DND-41 (cell line): ENCODE measurements around the gene RGS3.

ENCODE experiments used
- ATAC-seq: fragments of 200-7000 bp; cut with Tn5 transposase; 3 replicates; pipeline ENCODE4 v1.9.1; 2021; ENCODE audit warnings: low read depth; ENCODE audit not compliant: insufficient read depth
- DNase-seq: peaks from one replicate; pipeline ENCODE4 v3.0.0-alpha.2; 2020
- H2AFZ ChIP-seq: 2 replicates; pipeline ENCODE4 v1.6.0; 2012; ENCODE audit warnings: low read depth, low read length
- H3K27ac ChIP-seq: 2 replicates; pipeline ENCODE4 v1.5.1; 2012; ENCODE audit warnings: low read length, inconsistent platforms
- H3K27me3 ChIP-seq: fragments of 200-600 bp; sonication (generic); 2 replicates; pipeline ENCODE4 v1.6.0; 2012; ENCODE audit warnings: low read length, mild to moderate bottlenecking, inconsistent platforms; ENCODE audit not compliant: insufficient read depth, poor library complexity
- H3K36me3 ChIP-seq: 2 replicates; pipeline ENCODE4 v1.5.1; 2012; ENCODE audit warnings: low read length, inconsistent platforms; ENCODE audit not compliant: insufficient read depth
- H3K4me1 ChIP-seq: 2 replicates; pipeline ENCODE4 v1.5.1; 2012; ENCODE audit warnings: mild to moderate bottlenecking, low read length; ENCODE audit not compliant: insufficient read depth
- H3K4me2 ChIP-seq: 2 replicates; pipeline ENCODE4 v1.6.0; 2012; ENCODE audit warnings: mild to moderate bottlenecking, moderate library complexity, low read length, inconsistent platforms; ENCODE audit not compliant: insufficient read depth
- H3K4me3 ChIP-seq, 2 experiments: fragments of 200-600 bp in 1 of 2; shearing (Covaris generic) in 1 of 2; 2 replicates each; pipeline ENCODE4 v1.5.1; 2012 to 2016; ENCODE audit warnings: inconsistent platforms in 2 of 2, low read length in 2 of 2, mild to moderate bottlenecking in 2 of 2, low read depth in 1 of 2, moderate library complexity in 1 of 2
- H3K79me2 ChIP-seq: 2 replicates; pipeline ENCODE4 v1.6.0; 2012; ENCODE audit warnings: low read length, inconsistent platforms; ENCODE audit not compliant: insufficient read depth
- H3K9ac ChIP-seq: 2 replicates; pipeline ENCODE4 v1.6.0; 2012; ENCODE audit warnings: low read depth, mild to moderate bottlenecking, inconsistent platforms, low read length, moderate library complexity
- H3K9me3 ChIP-seq: 2 replicates; pipeline ENCODE4 v1.5.1; 2012; ENCODE audit warnings: low read length, moderate library complexity, mild to moderate bottlenecking, inconsistent platforms; ENCODE audit not compliant: insufficient read depth, severe bottlenecking
- H4K20me1 ChIP-seq: 2 replicates; pipeline ENCODE4 v1.6.0; 2012; ENCODE audit warnings: low read length; ENCODE audit not compliant: insufficient read depth
- EZH2 ChIP-seq: IDR thresholded peaks from 3 replicates; pipeline ENCODE4 v1.6.1; 2012; ENCODE audit warnings: borderline replicate concordance, low read depth, mild to moderate bottlenecking, moderate library complexity, low read length, inconsistent platforms; ENCODE audit not compliant: severe bottlenecking
- TF ChIP-seq, protein P1 (sequence below): IDR thresholded peaks from 2 replicates; pipeline ENCODE4 v1.5.1; 2012; ENCODE audit warnings: borderline replicate concordance, low read length, moderate library complexity, mild to moderate bottlenecking; ENCODE audit not compliant: poor library complexity, severe bottlenecking; ENCODE audit errors: extremely low read depth

The RGS3 gene

GRCh38 chr9:113614843-113615648 lies 151.5 kb downstream of the RGS3 start:
- H3K9me3 ChIP-seq: no peaks in the 10 kb centered on the region
- no peaks in the 10 kb centered on the region for H3K4me1 ChIP-seq
- no peak overlapping the region for H3K4me2 ChIP-seq
- no peak overlapping the region for H3K4me3 ChIP-seq
- no peaks in the 10 kb centered on the region for H3K27me3 ChIP-seq
- no peak for TF ChIP-seq EZH2
- TF ChIP-seq, protein P1, sequence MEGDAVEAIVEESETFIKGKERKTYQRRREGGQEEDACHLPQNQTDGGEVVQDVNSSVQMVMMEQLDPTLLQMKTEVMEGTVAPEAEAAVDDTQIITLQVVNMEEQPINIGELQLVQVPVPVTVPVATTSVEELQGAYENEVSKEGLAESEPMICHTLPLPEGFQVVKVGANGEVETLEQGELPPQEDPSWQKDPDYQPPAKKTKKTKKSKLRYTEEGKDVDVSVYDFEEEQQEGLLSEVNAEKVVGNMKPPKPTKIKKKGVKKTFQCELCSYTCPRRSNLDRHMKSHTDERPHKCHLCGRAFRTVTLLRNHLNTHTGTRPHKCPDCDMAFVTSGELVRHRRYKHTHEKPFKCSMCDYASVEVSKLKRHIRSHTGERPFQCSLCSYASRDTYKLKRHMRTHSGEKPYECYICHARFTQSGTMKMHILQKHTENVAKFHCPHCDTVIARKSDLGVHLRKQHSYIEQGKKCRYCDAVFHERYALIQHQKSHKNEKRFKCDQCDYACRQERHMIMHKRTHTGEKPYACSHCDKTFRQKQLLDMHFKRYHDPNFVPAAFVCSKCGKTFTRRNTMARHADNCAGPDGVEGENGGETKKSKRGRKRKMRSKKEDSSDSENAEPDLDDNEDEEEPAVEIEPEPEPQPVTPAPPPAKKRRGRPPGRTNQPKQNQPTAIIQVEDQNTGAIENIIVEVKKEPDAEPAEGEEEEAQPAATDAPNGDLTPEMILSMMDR: no peak
- H3K9ac ChIP-seq: no peak overlapping the region
- no peak overlapping the region for H3K27ac ChIP-seq
- no peaks in the 10 kb centered on the region for H3K79me2 ChIP-seq
- DNase-seq (no peak), ATAC-seq (no peak)
- no peak overlapping the region for H2AFZ ChIP-seq
- H4K20me1 ChIP-seq: no peaks in the 10 kb centered on the region
- H3K36me3 ChIP-seq: no peaks in the 10 kb centered on the region

- ATAC-seq (no peak), DNase-seq (no peak)
- H3K4me3 ChIP-seq: no peak overlapping the region
- H2AFZ ChIP-seq: no peak overlapping the region
- H3K9me3 ChIP-seq: no peaks in the 10 kb centered on the region
- no peaks in the 10 kb centered on the region for H4K20me1 ChIP-seq
- no peaks in the 10 kb centered on the region for H3K4me1 ChIP-seq
- no peaks in the 10 kb centered on the region for H3K27me3 ChIP-seq
- no peaks in the 10 kb centered on the region for H3K36me3 ChIP-seq
- no peak overlapping the region for H3K4me2 ChIP-seq
- H3K9ac ChIP-seq: no peak overlapping the region
- H3K27ac ChIP-seq: no peak overlapping the region
- H3K79me2 ChIP-seq: no peaks in the 10 kb centered on the region
- TF ChIP-seq, protein P1: no peak
- TF ChIP-seq EZH2: no peak
These were observed 152.6 kb downstream of the RGS3 start for GRCh38 chr9:113616116-113616515.

DNA sequence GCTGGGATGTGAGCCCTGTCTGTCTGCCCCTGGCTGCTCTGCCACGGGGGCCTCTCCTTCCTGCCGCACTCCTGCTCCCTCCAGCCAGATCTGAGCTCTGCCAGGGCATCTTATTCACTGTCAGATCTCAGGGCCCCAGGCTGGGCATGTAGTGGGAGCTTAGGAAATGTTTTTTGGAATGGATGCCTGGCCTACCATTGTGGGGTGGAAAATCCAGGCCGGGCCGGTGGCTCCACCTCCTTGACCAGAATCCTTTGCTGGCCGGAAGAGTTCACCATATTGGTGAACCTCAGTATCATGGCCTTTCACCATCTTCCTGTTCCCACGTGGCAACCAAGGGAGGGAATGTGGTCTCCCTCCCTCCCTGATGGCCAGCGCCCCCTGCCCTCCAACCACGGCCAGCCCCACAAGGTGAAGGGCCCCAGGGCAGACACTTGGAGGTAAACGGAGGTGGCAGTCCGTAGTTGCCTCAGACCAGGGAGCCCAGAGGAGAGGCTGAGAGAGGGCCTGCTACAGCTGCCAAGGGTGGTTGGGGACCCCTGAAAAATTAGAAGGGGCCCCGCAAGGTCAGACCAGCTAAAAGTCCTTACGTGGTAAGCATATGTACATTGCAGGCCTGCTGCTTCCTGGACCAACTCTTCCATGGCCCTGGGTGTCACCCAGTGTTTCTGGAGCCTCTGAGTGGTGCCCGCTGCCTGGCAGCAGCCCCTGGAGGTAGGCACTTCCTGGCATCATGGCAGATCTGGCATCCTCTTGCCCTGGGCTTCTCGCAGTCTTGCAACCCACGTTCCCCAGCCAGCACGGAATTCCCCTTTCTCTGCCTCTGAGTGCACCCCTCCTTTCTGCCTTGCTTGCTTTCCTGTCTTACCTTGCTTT lies 153.3 kb downstream of the RGS3 start:
- Histone ChIP-seq H3K27ac (no peak overlapping the region), H3K9me3 (no peaks in the 10 kb centered on the region), H3K4me2 (no peak overlapping the region), H3K27me3 (no peaks in the 10 kb centered on the region), H3K9ac (no peak overlapping the region), H2AFZ (no peak overlapping the region), H3K79me2 (no peaks in the 10 kb centered on the region), H3K4me1 (no peaks in the 10 kb centered on the region), H4K20me1 (no peaks in the 10 kb centered on the region), H3K4me3 (no peak overlapping the region), H3K36me3 (no peaks in the 10 kb centered on the region)
- TF ChIP-seq, protein P1: no peak
- no peak for TF ChIP-seq EZH2
- ATAC-seq (no peak), DNase-seq (no peak)
